HG02884 (cell line): ENCODE measurements around the gene SLC22A5.
"Not testable (repeated sequence)": the region's sequence is repeated elsewhere in the genome, so short reads cannot be mapped to it uniquely, and the experiment has no call there.

ENCODE experiments used
- ATAC-seq: cut with Tn5 transposase; IDR thresholded peaks from one replicate; pipeline ENCODE4 v1.9.1; 2021; ENCODE audit warnings: mild to moderate bottlenecking, moderate library complexity; ENCODE audit not compliant: unreplicated experiment

The SLC22A5 gene

DNA sequence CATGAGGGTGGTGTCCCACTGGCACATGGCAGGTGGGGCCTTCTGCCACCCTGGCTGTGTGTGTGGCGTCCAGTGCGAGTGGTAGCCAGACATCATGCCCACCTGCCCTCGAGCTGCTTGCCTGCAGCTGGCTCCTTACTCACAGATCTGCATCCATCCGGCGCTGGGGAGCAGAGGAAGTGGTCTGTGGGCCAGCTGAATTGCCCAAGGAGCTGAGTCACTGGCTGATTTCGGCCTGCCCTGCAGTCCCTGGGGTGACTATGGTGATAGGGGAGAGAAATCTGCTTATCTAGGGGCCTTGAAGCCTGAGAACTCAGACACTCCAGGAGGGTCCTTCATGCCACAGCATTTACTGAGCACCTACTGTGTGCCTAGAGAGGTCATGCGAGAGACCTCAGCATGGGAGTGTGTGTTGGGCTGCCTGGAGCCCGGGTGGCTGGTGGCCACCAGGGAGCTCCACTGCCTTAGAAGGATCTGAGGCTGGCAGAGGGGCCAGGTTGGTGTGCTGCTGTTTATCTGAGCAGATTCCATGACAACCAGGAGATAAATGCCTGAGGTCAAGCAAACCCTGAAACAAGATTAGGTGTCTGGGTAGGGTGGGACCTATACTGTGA, 57.1 kb downstream of the SLC22A5 start:
- no peak for ATAC-seq

DNA sequence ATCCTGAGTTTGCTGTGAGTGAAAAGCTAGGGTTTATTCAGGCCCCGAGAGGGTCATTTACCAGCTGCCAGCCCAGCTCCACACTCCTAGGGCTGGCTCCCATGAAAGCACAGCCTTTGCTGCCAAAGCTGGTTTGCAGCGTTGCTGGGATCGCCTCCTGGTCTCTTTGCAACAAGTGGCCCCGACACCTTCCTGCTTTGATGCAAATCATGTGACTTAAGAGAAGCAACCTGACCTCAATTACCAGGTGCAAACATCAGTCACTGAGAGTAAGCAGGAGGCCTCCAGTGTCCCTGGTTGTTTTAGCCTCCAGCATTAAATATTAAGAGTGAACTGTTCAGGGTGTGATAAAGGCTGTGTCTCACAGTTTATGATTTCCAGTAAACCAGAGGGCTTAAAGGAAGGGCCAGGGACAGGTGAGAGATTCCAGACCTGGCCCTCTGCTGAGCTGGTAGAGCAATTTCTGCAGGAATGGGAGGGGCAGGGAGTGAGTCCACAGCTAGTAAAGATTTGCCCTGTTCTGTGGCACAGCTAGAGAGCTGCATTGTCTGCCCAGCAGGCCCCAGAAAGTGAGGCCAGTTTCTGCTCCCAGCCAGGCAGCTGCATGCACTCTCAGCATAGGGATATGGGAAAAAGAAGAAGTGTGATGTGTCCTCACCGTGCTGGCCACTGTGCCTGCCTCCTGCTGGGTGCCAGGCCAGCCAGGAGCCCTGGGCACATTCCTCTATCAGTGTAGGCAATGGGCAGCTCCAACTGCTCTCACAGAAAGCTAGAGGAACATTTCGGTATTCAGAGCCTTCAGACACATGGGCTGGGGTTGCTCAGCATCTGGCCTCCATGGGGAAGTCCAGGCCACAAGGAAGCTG, 58.0 kb downstream of the SLC22A5 start:
- ATAC-seq: no peak

DNA sequence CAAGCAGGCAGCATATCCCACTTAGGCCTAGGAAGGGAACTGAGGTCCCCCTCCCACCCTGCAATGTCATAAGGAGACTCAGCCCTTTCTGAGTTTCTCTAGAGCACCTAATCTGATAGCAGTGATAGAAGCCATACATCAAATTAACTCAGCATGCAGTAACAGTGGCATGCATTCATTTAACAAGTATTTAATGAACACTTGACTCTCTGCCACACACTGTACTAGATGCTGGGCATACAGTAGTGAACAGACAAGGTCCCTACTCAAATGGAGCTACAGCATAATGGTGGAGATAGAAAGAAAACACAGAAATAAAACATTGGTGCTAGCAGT, 58.6 kb downstream of the SLC22A5 start:
- ATAC-seq: no peak

DNA sequence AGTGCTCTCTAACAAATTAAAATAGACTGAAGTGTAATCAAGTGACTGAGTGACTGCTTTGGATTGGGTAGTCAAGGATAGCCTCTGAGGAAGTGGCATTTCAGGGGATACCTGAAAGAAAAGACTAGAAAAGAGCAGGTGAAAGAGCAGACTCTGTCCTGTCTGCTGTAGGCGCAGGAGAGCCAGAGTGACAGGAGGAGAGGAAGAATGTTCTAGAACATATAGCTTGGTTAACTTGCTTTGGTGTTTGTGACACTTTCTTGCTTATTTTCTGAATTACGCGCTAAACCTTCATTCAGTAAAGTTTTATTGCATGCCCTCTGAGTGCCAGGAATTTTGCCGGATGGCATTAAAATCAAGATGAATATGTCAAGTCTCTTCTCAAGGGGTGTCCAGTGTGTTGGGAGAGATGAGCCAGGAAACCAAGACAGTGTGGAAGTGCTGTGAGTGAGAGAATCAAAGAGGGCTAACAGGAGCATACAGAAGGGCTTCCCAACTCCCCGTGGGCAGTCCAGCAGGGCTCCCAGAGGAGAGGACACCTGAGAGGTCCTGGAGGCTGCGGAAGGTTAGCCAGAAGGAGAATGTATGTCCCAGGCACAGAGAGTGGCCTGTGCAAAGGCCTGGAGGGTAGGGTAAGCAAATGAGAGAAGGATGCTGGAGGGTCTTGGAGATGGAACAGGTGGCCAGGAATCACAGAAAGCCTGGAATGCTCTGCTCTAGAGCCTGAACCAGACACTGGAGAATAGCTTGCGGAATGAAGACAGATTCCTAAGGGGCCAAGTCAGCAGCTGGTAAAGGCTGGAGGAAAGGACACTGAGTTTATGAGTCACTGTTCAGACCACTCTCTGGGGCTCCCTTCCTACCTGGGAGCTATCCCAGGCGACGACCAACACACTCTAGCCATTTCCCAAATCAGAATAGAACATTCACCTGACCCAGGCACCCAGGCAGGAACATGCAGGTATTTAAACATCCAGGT, 59.3 kb downstream of the SLC22A5 start:
- no peak for ATAC-seq

DNA sequence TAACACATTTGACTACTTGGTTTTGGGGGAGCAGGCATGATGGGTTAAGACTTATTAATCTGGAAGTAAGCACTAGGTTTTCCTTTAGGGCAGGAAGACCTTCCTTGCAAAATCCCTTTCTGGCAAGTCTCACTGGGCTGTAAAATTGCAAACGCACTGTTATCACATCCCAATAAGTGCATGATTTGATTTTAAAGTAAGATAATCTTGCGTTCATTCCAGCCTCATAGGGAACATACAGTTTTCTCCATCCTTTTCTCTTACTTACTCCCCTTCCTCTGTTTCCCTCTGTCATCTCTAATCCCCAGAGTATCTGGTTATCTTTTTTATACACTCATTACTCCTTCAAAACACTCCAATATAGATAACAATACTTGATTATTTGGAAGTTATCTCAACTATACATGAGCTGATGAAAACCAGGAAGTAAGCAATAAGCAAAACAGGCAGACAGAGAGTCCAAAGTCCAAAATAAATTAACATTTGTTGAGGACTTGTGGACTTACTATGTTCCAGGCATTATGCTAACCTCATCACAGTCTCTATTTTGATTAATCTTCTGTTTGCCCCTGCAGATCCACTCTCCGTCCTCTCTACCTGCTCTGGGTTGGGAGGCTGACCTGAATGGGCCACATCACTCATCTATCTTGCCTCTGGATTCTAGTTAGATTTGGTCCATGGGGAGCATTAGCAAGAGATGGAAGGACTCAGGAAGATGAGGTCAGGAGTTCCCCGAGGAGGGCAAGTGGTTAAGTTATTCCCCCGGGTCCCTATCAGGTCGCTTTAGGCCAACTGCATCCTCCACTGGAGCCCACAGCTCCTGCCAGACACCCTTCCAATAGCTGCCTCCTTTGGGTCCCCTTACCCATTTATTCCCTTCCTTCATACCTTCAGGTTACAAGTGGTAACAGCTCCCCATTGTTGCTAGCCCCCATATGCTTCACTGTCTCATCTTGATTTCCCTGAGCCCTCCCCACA, 60.2 kb downstream of the SLC22A5 start:
- no peak for ATAC-seq

DNA sequence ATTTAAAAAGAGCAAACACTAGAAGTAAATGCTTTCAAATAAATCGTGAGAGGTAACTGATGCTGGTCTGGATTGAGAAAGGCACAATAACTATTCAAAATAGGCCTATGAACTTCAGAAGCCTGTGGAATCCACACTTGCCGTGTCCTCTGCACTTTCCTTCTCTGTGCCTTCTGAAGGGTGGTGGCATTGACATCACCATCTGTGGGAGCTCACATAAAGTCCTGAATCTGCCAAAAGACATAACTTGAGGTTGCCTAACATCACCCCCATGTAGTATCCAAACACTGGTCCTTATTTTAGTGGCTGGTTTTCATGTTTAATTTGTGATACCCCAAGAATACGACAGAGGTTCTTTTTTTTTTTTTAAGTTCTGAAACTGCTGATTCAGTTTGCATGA, 61.2 kb downstream of the SLC22A5 start:
- no peak for ATAC-seq

DNA sequence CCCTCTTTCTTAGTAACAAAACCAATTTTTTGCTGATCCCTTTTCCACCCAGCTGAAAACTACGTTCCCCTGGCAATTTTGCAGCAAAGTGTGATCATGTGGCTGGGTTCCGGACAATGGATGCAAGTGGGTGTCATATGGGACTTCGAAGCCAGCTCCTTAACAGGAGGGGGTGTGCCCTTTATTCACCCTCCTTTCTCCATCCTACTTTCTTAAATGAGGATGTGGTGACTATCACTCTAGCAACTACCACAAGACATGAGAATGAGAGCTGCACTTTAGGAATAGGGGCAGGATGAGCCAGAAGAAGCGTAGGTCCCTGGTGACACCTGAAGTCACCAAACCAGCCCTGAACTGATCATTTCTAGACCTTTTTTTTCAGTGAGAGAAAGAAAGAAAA, 62.1 kb downstream of the SLC22A5 start:
- ATAC-seq: no peak

DNA sequence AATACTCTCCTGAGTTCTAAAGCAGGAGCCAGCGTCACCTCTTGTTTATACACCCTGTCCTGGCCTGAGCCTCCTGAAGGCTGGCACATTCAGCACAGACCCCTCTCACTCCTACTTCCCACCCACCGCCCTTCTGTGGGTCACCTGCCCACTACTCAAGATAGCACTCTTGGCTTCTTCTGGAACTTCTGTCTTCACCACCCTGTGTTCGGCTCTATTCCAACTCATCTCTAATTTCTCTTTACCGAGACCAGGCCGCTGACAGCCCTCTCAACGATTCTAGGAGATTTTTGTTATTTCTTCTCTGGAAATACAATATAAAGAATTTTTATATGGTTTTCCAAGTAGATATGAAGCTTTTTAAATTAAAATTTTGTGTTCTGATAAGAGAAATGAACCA, 63.6 kb downstream of the SLC22A5 start:
- no peak for ATAC-seq

DNA sequence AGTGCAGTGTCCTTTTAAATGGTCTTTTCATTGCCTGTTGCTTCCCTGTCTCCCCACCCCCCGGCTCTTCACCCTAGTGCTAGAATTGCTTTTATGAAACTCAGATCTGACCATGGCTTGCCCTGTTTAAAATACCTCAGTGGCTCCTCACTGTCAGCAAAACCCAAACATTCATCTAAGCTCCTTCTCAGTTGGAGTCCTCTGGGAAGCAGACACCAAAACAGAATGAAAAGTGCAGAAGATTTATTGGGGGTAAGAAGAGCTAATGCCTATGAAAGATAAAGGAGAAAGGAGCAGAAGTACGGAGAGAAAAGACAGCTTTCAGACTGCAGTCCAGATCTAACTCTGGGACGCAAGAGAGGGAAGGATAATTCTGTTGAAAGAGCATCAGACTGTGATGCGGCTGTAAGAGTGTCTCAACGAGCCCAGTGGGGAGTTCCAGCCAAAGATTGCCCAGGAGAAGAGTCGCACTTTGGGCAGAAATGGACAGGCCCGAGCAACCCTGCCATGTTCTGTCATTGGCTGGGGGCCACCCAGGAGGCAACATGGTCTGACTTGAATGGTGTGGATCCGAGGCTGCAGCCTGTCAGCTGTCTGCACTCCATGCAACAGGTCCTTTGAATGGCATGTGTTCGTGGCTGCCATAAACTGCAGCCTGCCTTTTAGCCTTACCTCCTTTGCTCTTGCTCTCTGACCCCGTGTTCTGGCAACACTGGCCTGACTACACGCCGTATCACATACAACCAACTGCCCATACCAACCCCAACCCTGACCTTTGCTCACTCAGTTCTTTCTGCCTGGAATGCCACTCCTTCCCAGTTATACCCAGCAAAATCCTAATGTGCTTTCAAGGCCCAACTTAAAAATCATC, 65.1 kb downstream of the SLC22A5 start:
- no peak for ATAC-seq

DNA sequence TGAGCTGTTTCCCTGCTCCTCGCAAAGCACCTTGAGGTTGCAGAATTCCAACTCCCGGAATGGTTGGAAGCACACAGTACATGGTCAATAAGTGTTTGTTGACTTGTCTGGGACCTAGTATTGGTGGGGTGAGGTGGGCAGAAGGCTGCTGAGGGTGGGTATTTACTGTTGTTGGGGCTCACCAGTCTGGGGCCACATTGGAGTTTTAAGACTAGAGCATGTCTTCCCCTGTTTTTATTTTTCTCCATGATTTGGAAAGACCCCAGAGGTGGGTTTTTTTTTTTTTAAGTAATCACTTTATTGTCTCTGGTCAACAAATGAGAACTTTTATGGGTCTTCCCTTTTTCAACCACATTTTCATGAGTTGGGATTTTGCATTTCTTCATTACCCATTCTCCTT, 65.9 kb downstream of the SLC22A5 start:
- ATAC-seq: no peak

DNA sequence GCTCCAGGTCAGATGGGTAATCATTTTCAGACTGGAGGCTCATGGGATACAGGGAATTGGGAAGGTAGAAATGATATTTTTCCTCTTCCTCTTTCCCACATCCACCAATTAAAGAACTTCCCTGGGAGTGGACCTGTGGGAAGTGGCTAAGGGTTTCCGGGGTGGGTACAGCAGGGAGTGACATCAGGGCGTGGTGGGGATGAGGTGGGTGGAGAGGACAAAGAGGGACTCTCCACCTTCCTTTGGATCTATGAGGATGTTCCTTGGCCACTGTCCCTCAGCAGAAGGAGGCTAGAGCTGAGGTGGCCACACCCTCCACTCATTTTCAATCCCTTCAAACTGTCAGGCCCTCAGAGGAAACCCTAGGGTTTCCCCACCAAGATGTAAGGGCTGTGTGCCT, 66.4 kb downstream of the SLC22A5 start:
- no peak for ATAC-seq

DNA sequence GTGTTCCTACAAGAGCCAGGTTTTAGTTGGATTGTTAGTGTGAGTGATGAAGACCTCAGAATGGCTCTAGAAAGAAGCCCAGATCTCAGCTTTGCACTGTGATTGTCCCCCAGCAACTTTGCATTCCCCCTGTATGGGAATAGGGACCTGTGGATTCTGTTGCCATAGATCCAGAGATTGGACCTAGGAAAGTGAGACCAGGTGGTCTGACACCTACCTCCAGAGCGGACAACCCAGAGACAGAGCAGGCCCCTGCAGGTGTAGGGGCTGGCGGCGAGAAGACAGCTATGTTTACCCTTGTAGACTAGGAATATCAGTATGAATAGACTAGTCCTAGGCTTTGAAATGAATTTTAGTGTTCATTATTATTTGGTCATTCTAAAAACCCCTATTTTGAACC, 67.4 kb downstream of the SLC22A5 start:
- no peak for ATAC-seq

DNA sequence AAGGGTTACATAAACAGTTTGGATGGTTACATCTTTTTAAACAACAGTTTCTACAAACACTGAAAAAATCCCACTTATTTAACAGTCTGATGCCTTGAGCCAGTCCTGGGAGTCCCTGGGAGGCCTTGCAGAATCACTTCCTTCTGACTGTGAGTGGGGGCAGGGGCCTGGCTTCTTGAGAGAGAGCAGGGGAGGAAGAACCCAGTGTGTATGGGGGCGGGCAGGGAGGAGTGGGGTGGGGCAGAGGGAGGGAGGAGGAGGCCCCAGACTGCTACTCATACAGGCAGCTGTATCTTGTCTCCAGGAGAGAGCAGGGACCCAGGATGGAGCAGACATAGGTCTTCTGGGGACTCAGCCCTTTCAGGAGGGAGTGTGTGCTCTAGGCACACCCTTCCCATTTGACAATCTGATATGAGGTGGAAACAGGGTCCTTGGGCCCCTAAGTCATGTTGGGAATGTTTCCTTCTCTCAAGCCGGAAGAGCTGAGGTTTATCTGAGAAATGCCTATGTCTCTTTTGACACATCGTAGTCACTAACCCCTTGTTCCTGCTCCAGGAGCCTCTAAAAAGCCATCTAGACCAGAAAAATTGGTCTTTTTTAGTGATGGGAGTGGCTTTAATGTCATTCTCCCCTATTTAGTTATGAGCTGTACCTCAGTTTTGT, 68.2 kb downstream of the SLC22A5 start:
- ATAC-seq: peak; percentile 86

DNA sequence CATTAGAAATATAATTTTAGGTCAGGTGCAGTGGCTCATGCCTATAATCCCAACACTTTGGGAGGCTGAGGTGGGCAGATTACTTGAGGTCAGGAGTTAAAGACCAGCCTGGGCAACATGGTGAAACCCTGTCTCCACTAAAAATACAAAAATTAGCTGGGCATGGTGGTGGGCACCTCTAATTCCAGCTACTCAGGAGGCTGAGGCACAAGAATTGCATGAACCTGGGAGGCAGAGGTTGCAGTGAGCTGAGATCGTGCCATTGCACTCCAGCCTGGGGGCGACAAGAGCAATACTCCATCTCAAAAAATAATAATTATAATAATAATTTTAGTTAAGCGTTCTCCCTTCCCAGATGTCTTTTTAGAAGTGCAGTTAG, 68.7 kb downstream of the SLC22A5 start:
- ATAC-seq: not testable (repeated sequence)

DNA sequence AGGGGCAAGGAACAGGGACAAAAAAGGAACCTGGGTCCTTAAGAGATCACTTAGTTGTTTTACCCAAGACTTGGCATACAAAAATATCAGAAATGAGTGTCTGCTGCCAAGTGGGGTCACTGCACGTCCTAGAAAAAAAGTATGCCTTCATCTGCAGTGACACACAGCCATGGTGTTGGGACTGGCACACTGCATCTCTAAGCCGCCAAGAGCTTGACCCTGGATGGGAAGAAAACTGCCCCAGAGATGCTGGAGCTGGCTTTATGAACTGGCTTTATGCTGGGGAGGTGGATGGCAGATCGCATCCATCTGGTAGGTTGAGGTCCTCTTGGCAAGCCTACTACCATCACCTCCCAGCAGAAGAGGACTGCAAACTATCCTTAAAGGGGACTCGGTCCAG, 69.4 kb downstream of the SLC22A5 start:
- no peak for ATAC-seq

DNA sequence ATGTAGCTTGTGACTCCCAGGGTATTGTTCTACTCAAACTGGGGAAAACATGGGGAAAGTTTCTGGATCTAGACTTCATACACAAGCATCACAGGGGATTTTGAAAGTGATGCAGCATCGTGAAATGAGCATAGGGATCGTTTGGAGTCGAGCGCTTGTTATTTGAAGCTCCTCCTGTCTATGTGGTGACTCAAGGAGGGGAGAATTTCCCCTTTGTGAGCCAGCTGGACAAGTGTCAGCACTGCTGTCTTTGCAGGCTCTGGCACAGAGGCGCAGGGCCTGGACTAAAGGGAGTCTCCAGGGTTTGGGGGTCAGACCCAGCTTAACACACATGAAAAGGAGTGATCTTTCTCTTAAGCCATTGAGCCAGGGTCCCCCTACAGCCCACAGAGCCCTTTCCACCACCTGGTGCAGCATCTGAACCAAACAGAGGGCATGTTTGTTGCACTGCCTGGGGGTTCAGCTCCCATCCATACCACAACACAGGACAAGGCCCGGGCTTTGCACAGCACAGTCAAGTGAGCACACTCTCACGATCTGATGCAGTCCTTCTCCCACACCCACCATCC, 70.1 kb downstream of the SLC22A5 start:
- no peak for ATAC-seq

DNA sequence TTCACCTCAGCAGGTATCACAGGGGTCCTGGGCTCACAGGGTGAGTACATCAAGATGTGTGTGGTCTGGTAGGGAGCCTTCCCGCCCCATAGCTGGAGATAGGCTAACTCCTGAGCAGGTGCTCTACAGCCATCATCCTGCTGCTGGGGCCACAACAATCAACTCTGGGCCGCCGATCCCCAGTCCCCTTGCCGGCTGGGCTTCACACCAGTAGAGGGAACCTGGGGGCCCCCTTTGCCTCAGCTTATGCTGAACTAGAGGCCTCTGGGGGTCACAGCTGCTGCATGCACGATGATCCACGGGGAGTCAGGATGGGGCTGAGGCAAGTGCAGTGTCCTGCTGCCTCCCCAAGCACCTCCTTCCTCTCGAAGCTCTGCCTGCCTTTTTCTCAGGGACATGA, 74.6 kb downstream of the SLC22A5 start:
- no peak for ATAC-seq
